ENCODE measurements around the gene TEX264.

DNA sequence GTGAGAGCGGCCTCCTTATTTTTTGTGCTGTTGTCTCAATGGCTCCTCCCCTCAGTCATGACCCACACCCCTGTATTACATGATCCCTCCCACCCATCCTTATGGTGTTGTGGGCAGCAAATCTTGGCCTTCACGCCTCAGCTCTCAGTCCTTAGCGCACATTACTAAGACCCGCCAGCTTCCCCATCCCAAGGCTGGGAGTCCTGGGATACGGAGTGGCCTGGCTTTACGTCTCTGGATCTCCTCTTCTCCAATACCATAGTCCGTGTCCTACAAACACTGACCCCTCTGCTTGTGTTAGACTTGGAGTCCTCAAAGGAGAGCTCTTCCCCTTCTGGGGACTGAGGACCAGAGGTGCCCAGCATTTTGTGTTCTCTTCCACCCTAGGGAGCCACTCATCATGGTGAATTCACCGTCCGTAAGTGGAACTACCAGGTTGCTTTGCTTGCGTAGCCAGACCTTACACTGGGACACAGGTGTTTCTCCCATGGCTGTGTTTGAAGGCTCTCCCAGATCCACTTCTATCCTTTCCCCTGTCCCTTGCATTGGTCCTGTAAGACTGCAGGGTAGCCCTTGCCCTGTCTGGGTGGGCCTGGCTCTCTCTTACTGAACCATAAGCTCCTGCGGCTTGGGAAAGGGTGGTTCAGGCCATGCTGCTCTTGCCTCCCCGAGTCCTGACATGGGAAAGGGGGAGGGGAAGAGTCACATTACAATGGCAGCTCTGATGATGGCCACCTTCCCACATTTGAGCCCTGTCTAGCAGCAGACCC, 49.4 kb downstream of the TEX264 start:
- TF ChIP-seq, protein P1, sequence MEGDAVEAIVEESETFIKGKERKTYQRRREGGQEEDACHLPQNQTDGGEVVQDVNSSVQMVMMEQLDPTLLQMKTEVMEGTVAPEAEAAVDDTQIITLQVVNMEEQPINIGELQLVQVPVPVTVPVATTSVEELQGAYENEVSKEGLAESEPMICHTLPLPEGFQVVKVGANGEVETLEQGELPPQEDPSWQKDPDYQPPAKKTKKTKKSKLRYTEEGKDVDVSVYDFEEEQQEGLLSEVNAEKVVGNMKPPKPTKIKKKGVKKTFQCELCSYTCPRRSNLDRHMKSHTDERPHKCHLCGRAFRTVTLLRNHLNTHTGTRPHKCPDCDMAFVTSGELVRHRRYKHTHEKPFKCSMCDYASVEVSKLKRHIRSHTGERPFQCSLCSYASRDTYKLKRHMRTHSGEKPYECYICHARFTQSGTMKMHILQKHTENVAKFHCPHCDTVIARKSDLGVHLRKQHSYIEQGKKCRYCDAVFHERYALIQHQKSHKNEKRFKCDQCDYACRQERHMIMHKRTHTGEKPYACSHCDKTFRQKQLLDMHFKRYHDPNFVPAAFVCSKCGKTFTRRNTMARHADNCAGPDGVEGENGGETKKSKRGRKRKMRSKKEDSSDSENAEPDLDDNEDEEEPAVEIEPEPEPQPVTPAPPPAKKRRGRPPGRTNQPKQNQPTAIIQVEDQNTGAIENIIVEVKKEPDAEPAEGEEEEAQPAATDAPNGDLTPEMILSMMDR (IDR thresholded peaks at IDR 0.05) = no peak
- TF ChIP-seq POLR2A (IDR thresholded peaks at IDR 0.05) = no peak
